Measurements from ENCODE around the gene LRRC1.

LRRC1 gene

GRCh38 chr6:53840027-53840426 lies 45.2 kb downstream of the LRRC1 start:
- TF ChIP-seq CTCF (IDR thresholded peaks at IDR 0.05; ENCODE audit: low read depth, low read length, missing control alignments) = no peak
- no peak overlapping the region for H3K4me3 ChIP-seq (ENCODE audit: low read depth, low read length)
- no peak for DNase-seq (ENCODE audit: low read depth)

GRCh38 chr6:53845280-53846195 lies 50.7 kb downstream of the LRRC1 start:
- no peak for TF ChIP-seq CTCF (IDR thresholded peaks at IDR 0.05; ENCODE audit: low read depth, low read length, missing control alignments)
- no peak for DNase-seq (ENCODE audit: low read depth)
- no peak overlapping the region for H3K4me3 ChIP-seq (ENCODE audit: low read depth, low read length)

- TF ChIP-seq CTCF (IDR thresholded peaks at IDR 0.05; ENCODE audit: low read depth, low read length, missing control alignments) = no peak
- no peak overlapping the region for H3K4me3 ChIP-seq (ENCODE audit: low read depth, low read length)
- DNase-seq (ENCODE audit: low read depth) = no peak
Observed at GRCh38 chr6:53846250-53846649, 51.4 kb downstream of the LRRC1 start.

GRCh38 chr6:53847796-53848314 lies 53.0 kb downstream of the LRRC1 start:
- no peak for DNase-seq (ENCODE audit: low read depth)
- H3K4me3 ChIP-seq (ENCODE audit: low read depth, low read length) = no peak overlapping the region
- TF ChIP-seq CTCF (IDR thresholded peaks at IDR 0.05; ENCODE audit: low read depth, low read length, missing control alignments) = no peak

GRCh38 chr6:53850527-53850926 lies 55.7 kb downstream of the LRRC1 start:
- no peak for TF ChIP-seq CTCF (IDR thresholded peaks at IDR 0.05; ENCODE audit: low read depth, low read length, missing control alignments)
- no peak for DNase-seq (ENCODE audit: low read depth)
- H3K4me3 ChIP-seq (ENCODE audit: low read depth, low read length) = no peak overlapping the region

GRCh38 chr6:53851561-53851960 lies 56.8 kb downstream of the LRRC1 start:
- H3K4me3 ChIP-seq (ENCODE audit: low read depth, low read length) = no peak overlapping the region
- TF ChIP-seq CTCF (IDR thresholded peaks at IDR 0.05; ENCODE audit: low read depth, low read length, missing control alignments) = no peak
- DNase-seq (ENCODE audit: low read depth) = no peak
